HG03039 (cell line): ENCODE results near the gene TNRC6C.

ENCODE experiments used
- ATAC-seq: cut with Tn5 transposase; IDR thresholded peaks from one replicate; pipeline ENCODE4 v1.9.1; 2021; ENCODE audit warnings: mild to moderate bottlenecking, moderate library complexity; ENCODE audit not compliant: unreplicated experiment

The TNRC6C gene

GRCh38 chr17:78148286-78149016 is 189.9 kb downstream of the TNRC6C start:
- no peak for ATAC-seq

GRCh38 chr17:78151514-78152008 is 193.1 kb downstream of the TNRC6C start:
- no peak for ATAC-seq

GRCh38 chr17:78154903-78155811 is 196.7 kb downstream of the TNRC6C start:
- no peak for ATAC-seq
